Astrocyte (in vitro differentiated cells and primary cell): ENCODE data around the gene CNN3. TPM values are rescaled to one million over a fixed set of nuclear protein-coding genes. Genes with fewer than 3 reads are reported as not detected.

Experiments used
- DNase-seq: peaks from one replicate; pipeline ENCODE4 v3.0.0-alpha.2; 2010; ENCODE audit warnings: low read depth
- FAIRE-seq: peaks from 2 replicates; lab custom pipeline; 2011; peaks lifted over from hg19 to GRCh38; lab: Jason Lieb, UNC
- H2AFZ ChIP-seq: 2 replicates; pipeline ENCODE4 v1.6.0; 2012; ENCODE audit warnings: low read depth, low read length, inconsistent platforms
- H3K27ac ChIP-seq: 2 replicates; pipeline ENCODE4 v1.5.1; 2011; ENCODE audit warnings: low read depth, low read length, inconsistent platforms
- H3K27me3 ChIP-seq: 2 replicates; pipeline ENCODE4 v1.6.0; 2011; ENCODE audit warnings: low read length, inconsistent platforms; ENCODE audit not compliant: insufficient read depth
- H3K36me3 ChIP-seq: 2 replicates; pipeline ENCODE4 v1.5.1; 2011; ENCODE audit warnings: low read length, inconsistent platforms; ENCODE audit not compliant: insufficient read depth
- H3K4me1 ChIP-seq: 2 replicates; pipeline ENCODE4 v1.5.1; 2011; ENCODE audit warnings: low read length, inconsistent platforms; ENCODE audit not compliant: insufficient read depth
- H3K4me2 ChIP-seq: 2 replicates; pipeline ENCODE4 v1.6.0; 2012; ENCODE audit warnings: low read length, inconsistent platforms
- H3K4me3 ChIP-seq: 2 replicates; pipeline ENCODE4 v1.5.1; 2011; ENCODE audit warnings: low read depth, mild to moderate bottlenecking, low read length, inconsistent platforms; ENCODE audit not compliant: insufficient read depth
- H3K79me2 ChIP-seq: 2 replicates; pipeline ENCODE4 v1.6.0; 2012; ENCODE audit warnings: mild to moderate bottlenecking, low read length, inconsistent platforms; ENCODE audit not compliant: insufficient read depth
- H3K9ac ChIP-seq: 2 replicates; pipeline ENCODE4 v1.6.0; 2012; ENCODE audit warnings: mild to moderate bottlenecking, low read length, inconsistent platforms
- H3K9me3 ChIP-seq: 2 replicates; pipeline ENCODE4 v1.5.1; 2012; ENCODE audit warnings: low read depth, mild to moderate bottlenecking, low read length, inconsistent platforms; ENCODE audit not compliant: insufficient read depth
- H4K20me1 ChIP-seq: 2 replicates; pipeline ENCODE4 v1.6.0; 2012; ENCODE audit warnings: low read length, inconsistent platforms; ENCODE audit not compliant: insufficient read depth
- H3K27ac Mint-ChIP-seq: one replicate; pipeline ENCODE4 v1.8.0; 2021; ENCODE audit warnings: mild to moderate bottlenecking, mixed read lengths; ENCODE audit not compliant: unreplicated experiment
- H3K27me3 Mint-ChIP-seq: one replicate; pipeline ENCODE4 v1.8.0; 2021; ENCODE audit warnings: low read depth, mixed read lengths; ENCODE audit not compliant: unreplicated experiment
- H3K36me3 Mint-ChIP-seq: one replicate; pipeline ENCODE4 v1.8.0; 2021; ENCODE audit warnings: low read depth, mixed read lengths; ENCODE audit not compliant: unreplicated experiment
- H3K4me1 Mint-ChIP-seq: one replicate; pipeline ENCODE4 v1.8.0; 2021; ENCODE audit warnings: low read depth, mixed read lengths; ENCODE audit not compliant: unreplicated experiment
- H3K4me3 Mint-ChIP-seq: one replicate; pipeline ENCODE4 v1.8.0; 2021; ENCODE audit warnings: mild to moderate bottlenecking, moderate library complexity, mixed read lengths; ENCODE audit not compliant: unreplicated experiment
- H3K9me3 Mint-ChIP-seq: one replicate; pipeline ENCODE4 v1.8.0; 2021; ENCODE audit warnings: mild to moderate bottlenecking, mixed read lengths; ENCODE audit not compliant: unreplicated experiment
- CTCF ChIP-seq: IDR thresholded peaks from 2 replicates; pipeline ENCODE4 v1.5.1; 2011; ENCODE audit warnings: low read depth, mild to moderate bottlenecking, inconsistent platforms, low read length, moderate library complexity; ENCODE audit not compliant: insufficient read depth
- EZH2 ChIP-seq: IDR thresholded peaks from 2 replicates; pipeline ENCODE4 v1.6.1; 2012; ENCODE audit warnings: mild to moderate bottlenecking, low read length, inconsistent platforms; ENCODE audit not compliant: insufficient read depth
- total RNA-seq: library from RNA; stranded (reverse); gene quantifications from 2 replicates; pipeline ENCODE4 v1.2.1, GENCODE V29; 2021

The CNN3 gene
- total RNA-seq, 1 donor from 2014 or later = 515 TPM

- Histone ChIP-seq H3K36me3 (no peaks in the 10 kb centered on the region), H3K9me3 (no peaks in the 10 kb centered on the region), H3K79me2 (no peaks in the 10 kb centered on the region), H3K9ac (peak overlapping the region; percentile 30), H3K4me1 (peaks cover 27% of the 10 kb centered on the region), H3K27ac (peak overlapping the region; percentile 15), H4K20me1 (no peaks in the 10 kb centered on the region), H2AFZ (peak overlapping the region; percentile 5), H3K27me3 (no peaks in the 10 kb centered on the region), H3K4me3 (no peak overlapping the region), H3K4me2 (peak overlapping the region; percentile 44)
- TF ChIP-seq EZH2 (no peak), CTCF (no peak)
- DNase-seq (no peak), FAIRE-seq (no peak)
- H3K9me3 Mint-ChIP-seq = no peaks in the 10 kb centered on the region
- H3K36me3 Mint-ChIP-seq = peaks cover 4% of the 10 kb centered on the region
- H3K4me1 Mint-ChIP-seq = peaks cover 33% of the 10 kb centered on the region
- no peak overlapping the region for H3K4me3 Mint-ChIP-seq
- H3K27me3 Mint-ChIP-seq = no peaks in the 10 kb centered on the region
- H3K27ac Mint-ChIP-seq = peak overlapping the region; percentile 67
Measured at GRCh38 chr1:94970783-94971182, 43.9 kb upstream of the CNN3 start.

GRCh38 chr1:94969137-94969536, 42.2 kb upstream of the CNN3 start:
- Mint-ChIP-seq H3K9me3 (no peaks in the 10 kb centered on the region), H3K4me3 (no peak overlapping the region), H3K27ac (no peak overlapping the region), H3K4me1 (peaks cover 27% of the 10 kb centered on the region), H3K27me3 (no peaks in the 10 kb centered on the region), H3K36me3 (peaks cover 4% of the 10 kb centered on the region)
- H4K20me1 ChIP-seq = no peaks in the 10 kb centered on the region
- no peaks in the 10 kb centered on the region for H3K79me2 ChIP-seq
- no peak for TF ChIP-seq EZH2
- TF ChIP-seq CTCF = no peak
- peaks cover 21% of the 10 kb centered on the region for H3K4me1 ChIP-seq
- no peak overlapping the region for H3K4me3 ChIP-seq
- H3K27ac ChIP-seq = no peak overlapping the region
- H3K9ac ChIP-seq = no peak overlapping the region
- H3K36me3 ChIP-seq = no peaks in the 10 kb centered on the region
- H2AFZ ChIP-seq = no peak overlapping the region
- H3K27me3 ChIP-seq = no peaks in the 10 kb centered on the region
- no peak for FAIRE-seq
- DNase-seq = no peak
- no peak overlapping the region for H3K4me2 ChIP-seq
- no peaks in the 10 kb centered on the region for H3K9me3 ChIP-seq

GRCh38 chr1:94966033-94966432, 39.1 kb upstream of the CNN3 start:
- no peaks in the 10 kb centered on the region for H3K27me3 ChIP-seq
- H3K4me1 Mint-ChIP-seq = peaks cover 6% of the 10 kb centered on the region
- no peaks in the 10 kb centered on the region for H3K9me3 ChIP-seq
- H3K36me3 Mint-ChIP-seq = peaks cover 4% of the 10 kb centered on the region
- H2AFZ ChIP-seq = no peak overlapping the region
- no peaks in the 10 kb centered on the region for H3K27me3 Mint-ChIP-seq
- H3K79me2 ChIP-seq = no peaks in the 10 kb centered on the region
- no peak overlapping the region for H3K27ac Mint-ChIP-seq
- no peaks in the 10 kb centered on the region for H3K9me3 Mint-ChIP-seq
- H3K4me3 ChIP-seq = no peak overlapping the region
- no peak for TF ChIP-seq CTCF
- TF ChIP-seq EZH2 = no peak
- no peaks in the 10 kb centered on the region for H3K36me3 ChIP-seq
- no peak overlapping the region for H3K27ac ChIP-seq
- no peak overlapping the region for H3K9ac ChIP-seq
- FAIRE-seq = no peak
- no peak overlapping the region for H3K4me3 Mint-ChIP-seq
- H3K4me2 ChIP-seq = no peak overlapping the region
- H4K20me1 ChIP-seq = no peaks in the 10 kb centered on the region
- H3K4me1 ChIP-seq = peaks cover 8% of the 10 kb centered on the region
- no peak for DNase-seq
